HG02571 (cell line): Measurements from ENCODE around the gene AGXT.

Experiments used
- ATAC-seq: cut with Tn5 transposase; IDR thresholded peaks from one replicate; pipeline ENCODE4 v1.9.1; 2021; ENCODE audit warnings: mild to moderate bottlenecking, moderate library complexity; ENCODE audit not compliant: unreplicated experiment

AGXT gene

DNA sequence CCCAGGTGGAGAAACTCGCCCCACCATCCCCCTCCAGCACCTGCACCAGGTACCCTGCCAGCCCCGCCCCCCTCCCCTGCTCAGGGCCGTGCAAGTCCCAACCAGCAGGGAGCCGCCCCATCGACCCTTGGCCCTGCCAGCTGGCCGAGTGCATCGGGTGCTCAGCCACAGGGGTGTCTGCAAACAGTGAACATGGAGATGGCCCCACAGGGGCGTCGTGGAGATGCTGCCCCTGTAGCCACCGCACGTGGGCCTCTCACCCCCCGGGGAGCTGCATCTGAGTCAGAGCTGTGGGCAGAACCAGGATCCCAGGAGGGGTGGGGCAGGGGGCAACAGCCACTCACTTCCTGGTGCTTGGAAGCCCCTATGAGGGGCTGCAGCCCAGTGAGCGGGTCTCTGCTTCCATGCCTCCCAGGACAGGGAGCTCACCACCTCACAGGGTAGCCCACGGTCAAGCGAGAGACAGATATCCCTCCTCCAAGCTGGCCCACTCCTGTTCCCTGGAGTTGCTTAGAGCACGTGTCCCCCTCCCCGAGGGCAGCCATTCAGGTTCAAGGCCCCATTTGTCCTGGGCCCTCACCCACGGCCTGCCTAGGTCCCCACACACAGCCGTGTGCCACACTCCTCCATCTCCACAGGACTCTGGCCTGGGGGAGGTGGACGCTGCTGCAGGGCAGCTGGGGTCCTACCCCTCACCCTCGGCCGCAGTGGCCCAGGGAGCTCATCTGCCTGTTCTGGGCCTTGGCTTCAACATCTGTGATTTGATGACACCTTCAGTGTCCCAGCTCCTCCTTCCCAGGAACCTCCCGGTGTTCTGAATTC lies 28.5 kb downstream of the AGXT start:
- ATAC-seq, result no peak

DNA sequence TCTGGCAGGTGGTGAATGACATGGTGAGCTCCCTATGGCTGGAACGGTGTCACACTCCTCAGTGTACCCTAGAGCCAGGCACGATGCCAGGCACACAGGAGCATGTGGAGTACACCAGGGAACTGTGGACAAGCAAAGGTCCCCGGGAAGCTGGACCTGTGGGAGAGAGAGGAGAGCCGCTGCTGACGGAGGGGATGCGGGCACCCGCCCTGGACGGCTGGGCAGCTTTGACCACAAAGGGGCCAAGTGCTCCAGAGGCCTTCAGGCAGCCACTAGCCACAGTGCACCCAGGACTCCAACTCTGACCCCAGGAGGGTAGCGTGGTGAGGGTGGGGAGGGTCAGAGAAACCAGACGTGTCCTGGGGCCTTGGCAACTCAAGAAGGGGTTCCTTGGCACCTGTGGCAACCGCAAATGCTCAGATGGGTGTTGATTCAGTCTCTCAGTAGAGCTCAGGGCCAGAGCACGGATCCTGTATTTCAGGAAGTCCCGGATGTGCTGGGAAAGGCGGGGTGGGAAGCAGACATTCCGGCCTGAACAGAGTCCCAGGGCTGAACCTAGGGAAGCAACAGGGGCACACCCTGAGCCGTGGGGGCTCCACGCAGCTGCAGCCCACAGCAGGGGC lies 29.6 kb downstream of the AGXT start:
- ATAC-seq, result no peak

DNA sequence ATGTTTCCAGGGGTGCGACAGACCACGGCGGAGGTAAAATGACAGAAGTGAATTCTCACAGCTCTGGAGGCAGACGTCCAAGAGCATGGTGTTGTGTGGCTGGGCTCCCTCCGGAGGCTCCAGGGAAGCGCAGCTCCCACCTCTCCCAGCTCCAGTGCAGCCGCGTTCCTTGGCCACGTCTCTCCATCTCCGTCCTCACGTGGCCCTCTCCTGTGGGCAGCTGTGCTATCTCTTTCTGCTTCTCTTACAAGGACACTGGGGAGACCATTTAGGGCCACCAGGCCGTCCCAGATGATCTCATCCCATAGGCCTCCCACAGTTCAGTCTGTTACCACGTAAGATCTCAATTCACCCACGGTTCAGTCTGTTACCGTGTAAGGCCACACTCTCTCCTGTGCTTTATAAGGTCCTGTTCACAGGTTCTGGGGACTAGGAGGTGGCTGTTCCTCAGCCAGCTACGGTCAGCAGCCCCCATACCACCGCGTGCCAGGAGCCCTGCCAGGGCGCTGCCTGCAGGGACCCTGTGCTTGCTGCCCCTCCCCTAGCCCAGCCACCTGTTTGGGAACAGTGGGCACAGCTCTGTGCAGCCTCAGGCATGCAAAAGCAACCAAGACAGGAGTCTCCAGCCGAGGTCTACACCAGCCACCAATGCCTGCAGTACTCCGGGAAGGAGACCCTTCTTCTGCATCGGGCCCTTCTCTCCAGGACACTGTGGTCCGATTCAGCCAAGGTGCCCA lies 30.3 kb downstream of the AGXT start:
- ATAC-seq, result no peak

DNA sequence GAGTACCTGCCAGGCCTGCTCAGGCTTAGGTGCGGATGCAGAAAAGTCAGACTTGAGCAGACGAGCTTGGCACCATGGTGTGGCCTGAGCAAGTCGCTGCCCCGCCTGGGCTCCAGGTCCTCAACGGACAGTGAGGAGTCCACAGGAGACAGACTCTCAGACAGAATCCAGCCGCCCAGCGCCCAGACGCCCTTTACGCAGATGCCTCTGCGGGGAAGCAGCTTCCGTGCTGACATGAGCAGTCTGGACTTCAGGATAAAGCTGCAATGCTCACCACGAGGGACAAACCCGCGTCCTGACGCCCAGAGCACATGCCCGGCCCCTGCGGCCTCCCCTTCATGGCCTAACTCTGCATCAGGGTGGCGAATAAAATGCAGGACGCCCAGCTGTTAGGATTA lies 30.8 kb downstream of the AGXT start:
- no peak for ATAC-seq

DNA sequence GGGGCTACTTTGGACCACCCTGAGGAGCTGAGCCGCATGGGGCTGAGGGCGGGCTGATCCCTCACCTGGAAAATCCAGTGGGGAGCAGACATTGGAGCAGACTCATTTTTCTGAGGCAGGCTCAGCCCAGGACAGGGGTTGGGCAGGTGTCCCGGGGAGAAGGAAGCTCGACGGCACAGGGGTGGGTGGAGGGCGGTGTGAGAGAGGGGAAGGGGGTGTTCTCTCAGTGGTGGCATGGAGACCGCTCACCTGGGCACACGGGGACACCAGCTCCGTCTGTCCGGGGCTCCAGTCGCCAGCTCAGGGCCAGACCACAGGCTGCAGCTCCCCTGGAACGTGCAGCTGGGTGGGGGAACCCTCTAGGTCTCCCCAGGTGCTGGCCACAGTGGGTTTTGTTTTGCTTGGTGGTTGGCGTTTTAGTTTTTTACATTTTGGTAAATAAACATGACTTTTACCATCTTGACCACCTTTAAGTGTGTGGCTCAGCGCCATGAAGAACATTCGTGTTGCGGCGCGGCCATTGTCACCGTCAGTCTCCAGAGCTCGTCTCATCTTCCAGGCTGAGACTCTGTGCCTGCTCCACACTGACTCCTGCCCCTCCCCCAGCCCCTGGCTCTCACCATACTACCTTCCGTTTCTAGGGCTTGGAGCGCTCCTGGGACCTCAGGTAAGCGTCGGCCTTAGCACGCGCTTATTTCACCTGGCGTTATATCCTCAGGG lies 31.7 kb downstream of the AGXT start:
- ATAC-seq, result no peak

DNA sequence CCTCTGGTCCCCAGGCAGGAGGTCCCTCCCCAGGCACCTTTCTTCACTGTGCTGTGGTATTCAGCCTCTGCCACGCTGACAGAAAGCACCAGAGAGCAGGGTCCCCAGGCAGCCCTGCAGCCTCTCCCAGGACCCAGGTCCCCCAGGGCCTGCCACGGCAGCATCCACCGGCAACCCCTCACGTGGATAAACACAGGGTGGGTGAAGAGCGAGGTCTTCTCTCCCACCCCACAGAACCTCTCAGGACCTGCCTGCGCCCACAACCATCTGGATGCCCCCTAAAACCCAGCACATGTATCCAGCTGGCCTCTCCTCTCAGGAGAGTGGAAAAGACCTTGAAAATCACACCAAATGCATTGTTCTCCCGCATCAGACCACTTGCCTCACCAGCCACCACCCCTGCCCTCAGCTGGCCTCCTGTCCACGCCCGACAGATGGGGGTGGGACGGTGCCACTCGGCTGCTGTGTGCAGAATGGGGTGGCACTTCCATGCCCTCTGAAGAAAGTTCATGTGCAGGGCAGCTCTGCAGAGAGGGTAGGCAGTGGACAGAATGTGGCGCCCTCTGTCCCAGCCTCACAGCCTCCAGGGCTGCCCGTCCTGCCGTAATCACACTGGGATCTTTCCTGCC lies 33.5 kb downstream of the AGXT start:
- no peak for ATAC-seq

DNA sequence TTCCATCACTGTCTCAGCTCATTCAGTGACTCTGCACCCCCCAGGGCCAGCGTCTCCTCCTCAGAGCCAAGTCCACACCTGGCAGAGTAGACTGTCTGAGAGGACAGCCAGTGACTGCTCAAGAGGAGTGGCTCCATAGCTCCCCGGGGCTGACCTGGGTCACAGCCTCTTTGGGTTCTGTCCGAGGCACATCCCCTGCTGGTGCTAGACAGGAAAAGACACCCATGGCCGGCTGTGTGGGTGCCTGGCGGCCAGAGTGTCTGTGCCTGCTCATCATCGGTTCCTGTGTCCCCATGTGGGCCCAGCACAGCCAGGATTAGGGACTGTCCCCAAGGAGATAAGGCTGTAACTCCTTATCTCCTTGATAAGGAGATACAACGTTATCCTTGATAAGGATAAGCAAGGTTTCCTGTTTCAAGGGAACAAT lies 34.0 kb downstream of the AGXT start:
- no peak for ATAC-seq

DNA sequence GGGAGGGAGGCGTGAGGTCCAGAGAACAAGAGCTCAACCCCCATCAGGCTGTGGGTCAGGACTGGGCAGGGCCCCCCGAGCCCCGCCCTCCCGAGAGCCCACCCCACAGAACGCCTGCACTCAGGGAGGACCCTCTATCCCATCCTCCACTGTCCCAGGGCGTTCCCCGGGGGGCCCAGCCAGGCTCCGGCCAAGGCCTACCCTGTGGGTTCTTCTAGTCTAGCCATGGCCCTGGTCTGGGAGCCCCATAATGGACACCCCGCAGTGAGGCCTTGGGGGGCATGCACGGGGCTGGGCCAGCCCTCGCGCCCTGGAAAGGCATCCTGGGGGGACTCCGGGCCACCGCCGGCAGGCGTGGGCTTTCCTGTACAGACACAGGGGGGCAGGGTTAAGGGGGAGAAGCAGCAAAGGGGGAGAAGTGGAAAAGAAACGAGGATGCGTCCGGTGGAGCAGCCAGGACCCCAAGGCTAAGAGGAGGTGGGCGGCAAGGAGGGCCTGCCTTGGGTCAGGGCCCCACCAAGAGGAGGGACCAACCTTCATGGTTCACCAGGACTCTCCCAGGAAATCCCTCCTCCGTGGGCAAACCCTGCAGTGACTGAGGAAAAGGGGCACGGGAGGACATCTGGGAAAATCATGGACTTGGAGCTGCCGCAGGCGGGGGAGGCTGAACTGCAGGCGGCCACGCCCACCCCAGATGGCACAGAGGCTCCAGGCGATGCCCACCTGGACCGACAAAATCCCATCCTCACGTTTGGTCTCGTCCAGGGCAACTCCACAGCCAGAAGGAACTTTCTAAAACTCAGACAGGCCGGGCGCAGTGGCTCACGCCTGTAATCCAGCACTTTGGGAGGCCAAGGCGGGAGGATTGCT lies 34.8 kb downstream of the AGXT start:
- no peak for ATAC-seq

DNA sequence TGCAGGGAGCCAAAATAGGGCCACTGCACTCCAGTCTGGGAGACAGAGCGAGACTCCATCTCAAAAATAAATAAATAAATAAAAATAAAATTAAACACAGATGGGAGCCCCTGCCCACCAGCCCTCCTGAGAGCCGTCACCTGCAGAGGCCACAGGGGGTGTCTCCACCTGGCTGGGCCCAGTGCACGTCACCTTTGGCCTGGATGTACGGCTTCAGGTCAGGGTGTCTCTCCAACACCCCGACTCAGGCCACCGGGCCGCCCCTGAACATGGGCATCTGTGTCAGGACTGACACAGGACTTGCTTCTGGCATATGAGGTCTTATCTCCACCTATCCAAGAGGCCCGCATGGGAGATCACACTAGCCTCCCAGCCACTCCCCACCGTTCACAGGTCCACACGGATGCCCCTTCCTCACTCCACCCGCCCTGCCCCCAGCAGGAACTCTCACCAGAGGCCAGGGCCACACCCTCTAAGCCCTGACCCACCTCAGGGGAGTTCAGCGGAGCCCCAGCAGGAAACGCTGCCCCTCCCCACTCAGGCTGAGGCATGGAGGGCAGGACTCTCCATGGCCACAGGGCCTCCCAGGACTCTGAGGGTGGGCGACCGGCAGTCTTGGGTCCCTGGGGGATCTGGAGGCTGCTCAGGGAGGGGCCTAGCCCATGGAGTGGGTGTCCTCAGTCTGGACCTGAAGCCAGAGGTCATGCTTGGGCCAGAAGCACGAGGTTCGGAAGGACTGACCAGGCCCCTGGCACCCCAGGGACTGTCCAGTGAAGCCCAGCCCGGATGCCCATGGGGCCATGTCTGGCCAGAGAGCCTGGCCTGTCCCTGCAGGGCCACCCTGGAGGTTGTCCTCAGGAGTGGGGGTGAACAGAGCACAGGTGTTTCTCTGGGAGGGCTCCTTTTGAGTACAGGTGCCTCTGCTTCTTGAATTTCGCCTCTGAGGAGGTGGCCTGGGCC lies 35.9 kb downstream of the AGXT start:
- no peak for ATAC-seq

DNA sequence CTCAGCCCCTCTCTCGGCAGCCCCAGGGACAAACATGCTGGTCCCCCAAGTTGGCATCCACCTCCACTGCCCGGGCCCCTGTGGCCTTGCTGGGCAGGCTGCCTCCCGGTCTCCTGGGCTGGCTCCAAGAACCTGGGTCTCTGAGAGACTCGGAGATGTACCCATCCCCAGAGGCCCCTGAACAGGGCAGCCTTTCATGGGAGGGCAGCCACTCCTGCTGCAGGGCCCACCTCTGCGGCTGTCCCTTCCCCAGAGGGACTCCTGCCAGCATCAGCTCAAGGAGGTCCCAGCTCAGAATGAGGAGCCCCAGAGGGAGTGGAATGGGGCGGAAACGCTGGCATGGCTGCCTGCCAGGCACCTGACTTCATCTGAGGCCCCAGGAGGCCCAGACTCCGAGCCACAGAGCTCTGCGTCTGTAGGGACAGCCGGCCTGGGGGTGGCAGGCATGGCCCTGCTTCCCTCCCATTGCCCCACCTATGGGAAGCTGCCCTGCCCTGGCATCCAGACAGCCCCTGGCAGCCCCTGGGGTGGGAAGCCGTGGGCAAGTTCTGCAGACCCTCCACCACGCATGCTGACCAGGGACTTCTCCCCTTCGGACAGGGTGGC lies 36.7 kb downstream of the AGXT start:
- no peak for ATAC-seq

DNA sequence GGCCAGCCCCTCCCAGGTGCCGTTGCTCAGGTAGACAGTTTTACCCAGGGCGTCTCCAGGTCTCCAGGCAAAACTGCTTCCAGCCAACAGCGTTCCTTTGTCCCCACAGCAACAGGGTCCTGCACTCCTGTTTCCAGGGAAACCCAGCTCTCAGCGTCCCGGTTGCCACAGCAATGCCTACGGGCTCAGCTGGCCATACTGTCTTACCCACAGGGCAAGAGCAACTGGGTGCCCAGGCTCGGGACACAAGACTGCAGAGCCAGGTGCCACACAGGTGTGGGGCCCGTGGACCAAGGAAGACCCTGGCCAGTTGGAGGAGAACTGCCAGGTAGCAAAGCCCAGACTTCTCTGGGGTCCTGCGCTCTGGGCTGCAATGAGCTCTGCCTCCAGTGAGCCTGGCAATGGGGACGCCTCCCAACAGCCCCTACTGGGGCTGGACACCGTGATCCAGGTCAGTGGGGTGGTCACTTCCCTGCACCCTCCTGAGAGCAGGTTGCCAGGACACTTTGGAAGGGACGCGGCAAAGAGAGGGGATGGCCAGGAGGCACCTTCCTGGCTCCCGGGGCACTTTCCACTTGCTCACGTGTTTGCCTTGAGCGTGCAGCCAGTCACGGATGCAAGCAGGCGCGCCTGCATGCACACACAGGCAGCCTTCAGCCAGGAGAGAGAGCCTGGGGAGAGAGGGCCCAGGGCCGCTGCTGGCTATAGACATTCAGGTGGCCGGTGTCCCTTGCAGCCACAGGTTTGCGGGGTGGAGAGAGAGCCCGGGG lies 37.7 kb downstream of the AGXT start, which contains the start of gene CROCC2:
CROCC2 (plus strand) TSS at position 196 of the 770 bp plus-strand sequence; CDS start at position 374, 178 bp downstream.
- no peak for ATAC-seq

DNA sequence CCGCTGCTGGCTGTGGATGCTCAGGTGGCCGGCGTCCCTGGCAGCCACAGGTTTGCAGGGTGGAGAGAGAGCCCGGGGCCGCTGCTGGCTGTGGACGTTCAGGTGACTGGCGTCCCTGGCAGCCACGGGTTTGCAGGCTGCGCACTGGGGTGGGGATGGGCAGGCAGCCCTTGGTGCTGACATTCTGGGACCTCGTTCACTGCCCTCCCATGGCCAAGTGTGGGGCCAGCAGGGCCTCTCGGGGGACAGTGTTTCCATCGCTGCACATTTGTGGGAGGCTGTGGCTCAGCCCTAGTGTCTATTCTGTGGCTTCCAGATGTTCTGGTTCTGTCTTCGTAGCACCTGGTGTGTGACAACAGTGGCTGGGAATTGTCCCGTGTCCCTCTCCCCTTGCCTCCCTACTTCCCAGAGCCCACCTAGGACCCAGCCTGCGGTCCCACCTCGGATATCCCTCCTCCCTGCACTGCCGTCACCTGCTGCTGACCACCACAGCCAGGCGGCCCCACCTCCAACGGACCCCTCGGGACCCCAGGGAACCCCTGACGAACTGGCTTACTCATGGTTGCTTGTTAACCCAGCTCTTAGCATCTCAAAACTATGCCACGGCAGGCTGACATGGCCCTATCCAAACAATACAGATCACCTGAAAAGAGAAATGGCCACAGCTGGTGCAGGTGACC lies 38.4 kb downstream of the AGXT start:
- no peak for ATAC-seq

DNA sequence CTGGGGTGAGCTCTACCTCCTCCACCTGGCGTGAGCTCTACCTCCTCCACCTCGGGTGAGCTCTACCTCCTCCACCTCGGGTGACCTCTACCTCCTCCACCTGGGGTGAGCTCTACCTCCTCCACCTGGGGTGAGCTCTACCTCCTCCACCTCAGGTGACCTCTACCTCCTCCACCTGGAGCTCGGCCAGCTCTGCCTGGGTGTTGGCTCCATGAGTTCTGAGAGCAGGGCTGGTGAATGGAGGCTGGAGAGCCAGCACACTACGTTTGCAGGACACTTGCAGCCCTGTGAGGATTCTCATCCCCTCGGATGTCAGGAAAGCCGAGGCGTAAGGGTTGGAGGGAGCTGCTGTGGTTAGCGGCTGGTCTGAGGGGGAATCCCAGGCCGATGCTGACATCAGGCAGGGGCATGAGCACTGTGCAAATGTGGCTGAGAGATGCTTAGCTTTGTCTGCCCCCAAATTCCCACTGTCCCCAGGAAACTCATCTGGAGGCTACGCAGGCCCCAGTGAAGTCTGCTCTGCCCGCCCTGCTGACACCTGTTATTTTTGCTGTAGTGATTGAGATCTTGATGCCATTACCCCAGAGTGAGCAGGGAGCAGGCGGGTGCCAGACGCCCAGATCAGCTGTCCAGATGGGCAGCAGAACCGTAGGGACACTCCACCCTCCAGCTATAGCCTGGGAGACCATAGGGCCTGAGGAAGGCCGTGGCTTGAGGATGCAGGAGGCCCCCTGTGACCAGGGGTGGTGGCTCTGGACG lies 40.8 kb downstream of the AGXT start:
- ATAC-seq, result no peak

DNA sequence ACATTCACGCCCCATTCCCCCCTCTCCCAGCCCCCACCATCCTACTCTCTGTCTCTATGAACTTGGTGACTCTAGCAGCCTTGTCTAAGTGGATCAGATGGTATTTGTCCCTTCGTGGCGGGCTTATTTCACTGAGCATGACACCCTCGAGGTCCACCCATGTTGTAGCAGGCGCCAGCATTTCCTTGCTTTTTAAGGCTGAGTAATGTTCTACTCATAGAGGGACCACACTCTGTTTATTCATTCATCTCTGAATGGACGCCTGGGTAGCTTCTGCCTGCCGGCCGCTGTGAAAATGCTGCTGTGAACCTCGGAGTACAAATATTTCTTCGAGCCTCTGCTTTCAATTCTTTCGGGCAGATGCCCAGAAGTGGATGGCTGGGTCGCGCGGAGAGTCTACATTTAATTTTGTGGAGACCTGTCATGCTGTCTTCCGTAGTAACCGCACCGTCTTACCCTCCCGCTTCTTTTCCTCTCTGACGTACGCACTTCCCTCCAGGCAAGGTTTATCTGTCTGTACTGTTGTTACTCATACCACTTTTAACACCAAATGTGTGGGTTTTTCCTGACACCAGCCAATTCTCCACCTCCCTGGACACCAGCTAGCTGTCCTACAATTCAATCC lies 43.1 kb downstream of the AGXT start:
- no peak for ATAC-seq
